Upper lobe of right lung (tissue), 1 donor: ENCODE results near the gene SH3BGRL2. TPM values are rescaled to one million over a fixed set of nuclear protein-coding genes. Genes with fewer than 3 reads are reported as not detected.

Experiments
- ATAC-seq: fragments of 200-7000 bp; cut with Tn5 transposase; one replicate; pipeline ENCODE4 v1.9.1; 2020; ENCODE audit warnings: mild to moderate bottlenecking, moderate library complexity
- DNase-seq: peaks from one replicate; pipeline ENCODE4 v3.0.0-alpha.2; 2020
- H3K27ac ChIP-seq: fragments of 200-600 bp; one replicate; pipeline ENCODE4 v1.8.0; 2022
- H3K27me3 ChIP-seq: fragments of 200-600 bp; one replicate; pipeline ENCODE4 v1.8.0; 2022; ENCODE audit warnings: mild to moderate bottlenecking
- H3K36me3 ChIP-seq: fragments of 200-600 bp; one replicate; pipeline ENCODE4 v1.8.0; 2022
- H3K4me1 ChIP-seq: fragments of 200-600 bp; one replicate; pipeline ENCODE4 v1.8.0; 2022
- H3K4me3 ChIP-seq: fragments of 200-600 bp; one replicate; pipeline ENCODE4 v1.8.0; 2022; ENCODE audit warnings: mild to moderate bottlenecking
- H3K9me3 ChIP-seq: fragments of 200-600 bp; one replicate; pipeline ENCODE4 v1.8.0; 2022
- intact Hi-C: fragments of 100-400 bp; cut with DNase I; formaldehyde crosslinking; loops from one replicate; pipeline ENCODE4 v1.11.0; 2022
- total RNA-seq: library from RNA; stranded (reverse); fragmentation: NEBNext Ultra II Directional; extraction: Animal tissue kit (Norgen Biotek cat#: 25700); gene quantifications from one replicate; pipeline ENCODE4 v1.2.1, GENCODE V29; 2021
- TF ChIP-seq, protein P1 (sequence below): fragments of 200-600 bp; IDR thresholded peaks from one replicate; pipeline ENCODE4 v1.8.0; 2022; ENCODE audit warnings: antibody characterized with exemption
- donor health status: DM: no; HTN: yes; CAD: no; lungs with severe emphysema.

The SH3BGRL2 gene
- total RNA-seq, 1 donor from 2014 or later: 33.9 TPM

- ATAC-seq (peak; percentile 8), DNase-seq (no peak)
- H3K27ac ChIP-seq: peak overlapping the region; percentile 84
Observed at GRCh38 chr6:79631693-79632172, 604 bp downstream of the SH3BGRL2 start.

GRCh38 chr6:79632580-79632979 is 1.5 kb downstream of the SH3BGRL2 start:
- no peak for DNase-seq
- peaks cover 10% of the 10 kb centered on the region for H3K4me1 ChIP-seq
- TF ChIP-seq, protein P1, sequence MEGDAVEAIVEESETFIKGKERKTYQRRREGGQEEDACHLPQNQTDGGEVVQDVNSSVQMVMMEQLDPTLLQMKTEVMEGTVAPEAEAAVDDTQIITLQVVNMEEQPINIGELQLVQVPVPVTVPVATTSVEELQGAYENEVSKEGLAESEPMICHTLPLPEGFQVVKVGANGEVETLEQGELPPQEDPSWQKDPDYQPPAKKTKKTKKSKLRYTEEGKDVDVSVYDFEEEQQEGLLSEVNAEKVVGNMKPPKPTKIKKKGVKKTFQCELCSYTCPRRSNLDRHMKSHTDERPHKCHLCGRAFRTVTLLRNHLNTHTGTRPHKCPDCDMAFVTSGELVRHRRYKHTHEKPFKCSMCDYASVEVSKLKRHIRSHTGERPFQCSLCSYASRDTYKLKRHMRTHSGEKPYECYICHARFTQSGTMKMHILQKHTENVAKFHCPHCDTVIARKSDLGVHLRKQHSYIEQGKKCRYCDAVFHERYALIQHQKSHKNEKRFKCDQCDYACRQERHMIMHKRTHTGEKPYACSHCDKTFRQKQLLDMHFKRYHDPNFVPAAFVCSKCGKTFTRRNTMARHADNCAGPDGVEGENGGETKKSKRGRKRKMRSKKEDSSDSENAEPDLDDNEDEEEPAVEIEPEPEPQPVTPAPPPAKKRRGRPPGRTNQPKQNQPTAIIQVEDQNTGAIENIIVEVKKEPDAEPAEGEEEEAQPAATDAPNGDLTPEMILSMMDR: no peak
- intact Hi-C loops: no loop called here
- ATAC-seq: peak; percentile 14
- no peaks in the 10 kb centered on the region for H3K9me3 ChIP-seq
- no peaks in the 10 kb centered on the region for H3K36me3 ChIP-seq
- H3K4me3 ChIP-seq: peak overlapping the region; percentile 73
- no peaks in the 10 kb centered on the region for H3K27me3 ChIP-seq
- no peak overlapping the region for H3K27ac ChIP-seq

More at GRCh38 chr6:79631693-79632172, 604 bp downstream of the SH3BGRL2 start:
- Histone ChIP-seq H3K4me1 (peaks cover 10% of the 10 kb centered on the region), H3K36me3 (no peaks in the 10 kb centered on the region), H3K4me3 (peak overlapping the region; percentile 73), H3K27me3 (no peaks in the 10 kb centered on the region), H3K9me3 (no peaks in the 10 kb centered on the region)
- intact Hi-C loops: no loop called here
- TF ChIP-seq, protein P1: no peak

DNA sequence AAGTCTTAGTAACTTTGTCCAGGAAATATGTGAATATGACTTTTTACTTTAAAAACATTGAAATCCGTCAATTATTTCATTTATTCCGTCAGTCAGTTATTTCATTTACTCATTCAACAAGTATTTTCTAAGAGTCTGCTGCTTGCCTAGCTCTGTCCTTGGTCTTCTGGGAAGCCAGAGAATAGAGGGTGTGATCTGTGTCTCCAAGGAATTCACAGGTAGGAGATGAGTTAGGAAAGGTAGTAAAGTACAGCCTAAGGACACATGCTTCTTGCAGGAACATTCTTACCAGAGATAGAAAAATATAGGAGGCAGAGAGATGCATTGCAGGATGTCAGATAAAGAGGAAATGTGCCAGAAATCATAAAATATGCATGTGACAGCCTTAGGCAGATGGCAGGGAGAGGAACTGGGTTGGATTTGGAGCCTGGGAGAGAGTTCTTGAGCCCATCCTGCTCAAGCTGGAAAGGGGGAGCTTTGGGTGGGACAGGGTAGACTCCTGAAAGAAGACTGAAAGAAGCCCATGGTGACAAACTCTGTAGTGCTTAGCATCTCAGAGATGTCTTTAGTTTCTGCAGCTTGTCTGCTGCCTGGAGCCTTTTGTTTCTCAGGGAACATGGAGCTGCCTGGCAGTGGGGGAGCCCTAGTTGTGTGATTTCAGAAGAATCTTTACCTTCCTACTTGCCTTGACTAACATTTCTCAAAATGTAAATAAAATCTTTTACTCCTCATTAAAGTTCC is 3.5 kb downstream of the SH3BGRL2 start:
- ATAC-seq: no peak
- intact Hi-C loops: no loop called here
- H3K9me3 ChIP-seq: no peaks in the 10 kb centered on the region
- TF ChIP-seq, protein P1: no peak
- no peaks in the 10 kb centered on the region for H3K27me3 ChIP-seq
- H3K36me3 ChIP-seq: no peaks in the 10 kb centered on the region
- H3K27ac ChIP-seq: no peak overlapping the region
- H3K4me3 ChIP-seq: no peak overlapping the region
- peaks cover 10% of the 10 kb centered on the region for H3K4me1 ChIP-seq
- DNase-seq: no peak

GRCh38 chr6:79635232-79635543 is 4.1 kb downstream of the SH3BGRL2 start:
- Histone ChIP-seq H3K36me3 (no peaks in the 10 kb centered on the region), H3K27ac (no peak overlapping the region), H3K4me3 (no peak overlapping the region), H3K9me3 (no peaks in the 10 kb centered on the region), H3K27me3 (no peaks in the 10 kb centered on the region), H3K4me1 (peaks cover 12% of the 10 kb centered on the region)
- TF ChIP-seq, protein P1: no peak
- intact Hi-C loops: no loop called here
- DNase-seq (no peak), ATAC-seq (no peak)

- TF ChIP-seq, protein P1: no peak
Observed at GRCh38 chr6:79636673-79637072, 5.5 kb downstream of the SH3BGRL2 start.

More at GRCh38 chr6:79636673-79637072, 5.5 kb downstream of the SH3BGRL2 start:
- no peak for ATAC-seq
- H3K9me3 ChIP-seq: no peaks in the 10 kb centered on the region
- H3K4me3 ChIP-seq: no peak overlapping the region
- intact Hi-C loops: no loop called here
- H3K36me3 ChIP-seq: no peaks in the 10 kb centered on the region
- no peak overlapping the region for H3K27ac ChIP-seq
- no peaks in the 10 kb centered on the region for H3K27me3 ChIP-seq
- peaks cover 17% of the 10 kb centered on the region for H3K4me1 ChIP-seq
- DNase-seq: no peak
